Measurements from ENCODE around the gene TNNI3. TPM values are rescaled to one million over a fixed set of nuclear protein-coding genes. Genes with fewer than 3 reads are reported as not detected.
"Not testable (repeated sequence)": the region's sequence is repeated elsewhere in the genome, so short reads cannot be mapped to it uniquely, and the experiment has no call there.

Gene TNNI3
- total RNA-seq, 1 donor from 2014 or later, result 3.6 TPM

GRCh38 chr19:55173186-55173713, 15.7 kb upstream of the TNNI3 start:
- no peak for DNase-seq (ENCODE audit: low spot score)

GRCh38 chr19:55172741-55173140, 15.2 kb upstream of the TNNI3 start:
- DNase-seq (ENCODE audit: low spot score), result no peak

GRCh38 chr19:55172318-55172717, 14.8 kb upstream of the TNNI3 start:
- not testable (repeated sequence) for DNase-seq (ENCODE audit: low spot score)

GRCh38 chr19:55171440-55171839, 13.9 kb upstream of the TNNI3 start:
- no peak for DNase-seq (ENCODE audit: low spot score)

DNA sequence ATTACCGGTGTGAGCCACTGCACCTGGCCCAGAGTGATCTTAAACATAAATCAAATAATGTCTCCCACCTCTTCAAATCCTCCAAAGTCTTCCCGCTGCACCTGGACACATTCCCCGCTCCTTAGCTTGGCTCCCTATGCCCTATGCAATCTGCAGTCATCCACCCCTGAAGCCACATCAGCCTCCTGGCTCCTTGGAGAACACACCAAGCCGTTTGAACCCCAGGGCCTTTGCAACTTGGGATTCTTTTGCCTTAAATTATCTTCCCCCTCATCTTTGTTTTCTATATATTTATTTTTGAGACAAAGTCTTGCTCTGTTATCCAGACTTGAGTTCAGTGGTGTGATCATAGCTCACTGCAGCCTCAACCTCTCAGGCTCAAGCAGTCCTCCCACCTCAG, 11.6 kb upstream of the TNNI3 start:
- no peak for DNase-seq (ENCODE audit: low spot score)

DNA sequence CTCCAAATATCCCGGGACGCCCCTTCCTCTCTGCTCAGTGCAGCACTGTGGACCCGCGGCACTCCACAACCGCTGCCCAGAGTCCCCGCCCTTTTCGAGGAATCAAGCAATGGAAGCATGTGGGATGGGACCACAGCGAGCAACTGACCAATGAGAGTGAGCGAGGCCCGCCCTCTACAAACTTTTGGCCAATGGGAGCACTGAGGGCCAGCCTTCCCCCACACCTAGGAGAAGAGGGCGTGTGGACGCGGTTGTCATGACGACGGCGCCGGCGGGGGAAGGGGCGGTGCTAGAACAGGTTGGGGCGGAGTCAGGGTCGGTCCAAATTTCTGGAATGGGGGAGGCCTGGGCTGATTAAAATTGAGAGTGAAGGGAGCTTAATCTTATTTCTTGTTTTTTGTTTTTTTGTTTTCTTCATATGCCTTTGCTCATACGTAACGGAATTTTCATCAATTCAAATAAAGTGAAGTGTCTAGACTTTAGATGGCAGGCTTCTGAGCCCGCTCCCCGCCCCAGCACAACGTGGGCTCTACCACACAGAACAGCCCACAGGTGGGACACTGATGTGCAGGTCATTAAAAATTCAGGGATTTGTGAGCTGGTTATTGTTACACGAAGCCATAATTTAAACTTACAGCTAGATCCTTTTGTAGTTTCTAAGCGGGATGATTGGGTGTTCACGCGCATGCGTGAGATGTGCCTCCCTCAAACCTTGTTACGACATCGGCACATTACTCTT, 9.2 kb upstream of the TNNI3 start, which contains the start of gene DNAAF3:
Gene DNAAF3 (minus strand): TSS at position 84 of the 739 bp plus-strand sequence. CDS start 200 bp downstream, outside the sequence.
- peak; percentile 90 for DNase-seq (ENCODE audit: low spot score)

GRCh38 chr19:55165952-55166529, 8.5 kb upstream of the TNNI3 start:
- no peak for DNase-seq (ENCODE audit: low spot score)

GRCh38 chr19:55161571-55162322, 4.2 kb upstream of the TNNI3 start:
- DNase-seq (ENCODE audit: low spot score), result no peak

DNA sequence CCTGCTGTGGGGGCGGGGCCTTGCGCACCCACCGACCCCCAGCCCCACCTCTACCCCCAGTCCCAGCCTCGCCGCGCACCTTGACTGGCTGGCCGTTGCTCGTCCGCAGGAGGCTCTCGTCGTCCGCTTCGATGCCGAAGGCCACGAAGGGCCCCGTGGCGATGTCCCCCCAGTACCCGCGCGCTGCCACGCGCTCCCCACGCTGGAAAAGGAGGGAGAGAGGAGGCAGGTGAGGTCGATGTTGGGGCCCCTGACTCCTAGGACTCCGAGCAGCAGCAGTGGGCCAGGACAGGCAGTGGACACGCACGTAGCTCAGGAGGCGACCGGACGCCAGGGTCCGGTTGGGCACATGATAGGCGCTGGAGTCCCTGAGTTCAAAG, 3.4 kb upstream of the TNNI3 start:
- no peak for DNase-seq (ENCODE audit: low spot score)

DNA sequence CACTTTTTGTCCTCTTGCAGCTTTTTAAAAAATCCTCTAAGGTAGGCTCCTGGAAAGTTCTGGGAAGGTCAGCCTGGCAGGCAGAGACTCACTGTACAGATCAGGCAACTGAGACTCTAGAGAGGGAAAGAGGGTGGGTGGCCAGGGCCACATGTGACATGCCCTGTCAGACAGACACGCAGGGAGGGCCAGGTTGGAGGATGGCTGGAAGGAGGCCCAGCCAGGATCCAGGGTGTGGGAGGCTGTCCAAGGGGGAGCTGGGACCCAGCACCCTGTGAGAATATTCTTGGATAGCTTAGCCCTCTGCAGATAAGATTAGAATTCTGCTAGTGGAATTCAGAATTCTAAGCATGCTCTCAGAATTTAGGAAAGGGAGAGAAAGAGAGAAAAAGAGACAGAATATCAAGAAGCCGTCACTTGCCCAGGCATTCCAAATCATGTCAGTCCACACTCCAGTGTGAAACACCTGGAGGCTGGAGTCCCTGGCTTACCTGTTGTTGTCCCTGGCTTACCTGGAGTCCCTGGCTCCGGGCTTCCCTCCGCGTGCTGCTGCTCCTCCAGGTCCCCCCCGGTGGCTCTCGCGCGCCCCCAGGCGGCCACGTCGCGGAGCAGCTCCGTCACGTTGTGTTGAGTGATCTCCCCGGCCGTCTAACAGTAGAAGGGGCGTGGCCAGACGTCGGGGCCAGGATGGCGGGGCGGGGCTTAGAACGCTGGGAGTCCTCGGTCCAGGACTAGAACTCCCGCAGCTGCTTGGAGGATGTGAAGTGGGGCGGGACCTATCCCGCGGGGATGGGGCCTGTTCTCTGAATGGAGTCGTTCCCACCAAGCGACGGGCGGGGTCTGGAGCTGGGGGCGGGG, 2.8 kb upstream of the TNNI3 start:
- peak; percentile 66 for DNase-seq (ENCODE audit: low spot score)

- peak; percentile 78 for DNase-seq (ENCODE audit: low spot score)
These were observed 1.6 kb upstream of the TNNI3 start for GRCh38 chr19:55158848-55159749.

GRCh38 chr19:55158423-55158822, 891 bp upstream of the TNNI3 start:
- DNase-seq (ENCODE audit: low spot score), result no peak

DNA sequence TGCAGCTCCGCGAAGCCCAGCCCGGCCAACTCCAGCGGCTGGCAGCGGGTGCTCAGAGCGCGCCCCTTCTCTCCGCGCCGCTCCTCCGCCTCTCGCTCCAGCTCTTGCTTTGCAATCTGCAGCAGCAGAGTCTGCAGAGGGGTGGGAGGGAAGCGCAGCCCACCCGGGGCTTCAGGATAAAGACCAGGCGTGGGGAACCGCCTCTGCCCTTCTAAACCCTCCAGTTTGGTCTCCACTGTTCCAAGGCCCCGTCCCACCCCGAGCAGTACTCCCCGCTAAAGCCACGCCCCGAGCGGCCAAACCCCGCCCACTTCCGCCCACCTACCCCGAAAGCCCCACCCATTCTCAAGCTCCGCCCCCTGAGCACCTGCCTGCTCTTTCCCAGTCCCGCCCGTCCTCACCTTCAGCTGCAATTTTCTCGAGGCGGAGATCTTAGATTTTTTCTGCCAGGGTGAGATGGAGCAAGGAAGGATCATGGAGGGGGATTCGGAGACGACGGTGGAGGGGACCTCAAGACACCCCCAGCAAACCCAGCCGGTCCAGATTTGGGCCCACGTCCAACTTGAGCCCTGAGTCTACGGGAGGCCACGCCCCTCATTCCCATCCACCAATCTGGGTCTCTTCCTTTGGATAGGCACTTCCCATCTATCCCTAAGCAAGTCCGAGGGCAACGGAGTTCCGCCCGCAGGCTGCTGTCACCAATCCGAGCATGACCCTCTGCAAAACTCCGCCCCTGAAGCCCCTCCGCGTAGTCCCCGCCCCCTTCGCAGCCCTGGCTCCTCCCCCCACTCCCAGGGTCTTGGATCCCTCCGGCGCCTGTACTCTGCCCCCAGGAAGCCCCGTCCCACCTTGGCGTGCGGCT, 1.1 kb downstream of the TNNI3 start:
- no peak for DNase-seq (ENCODE audit: low spot score)

DNA sequence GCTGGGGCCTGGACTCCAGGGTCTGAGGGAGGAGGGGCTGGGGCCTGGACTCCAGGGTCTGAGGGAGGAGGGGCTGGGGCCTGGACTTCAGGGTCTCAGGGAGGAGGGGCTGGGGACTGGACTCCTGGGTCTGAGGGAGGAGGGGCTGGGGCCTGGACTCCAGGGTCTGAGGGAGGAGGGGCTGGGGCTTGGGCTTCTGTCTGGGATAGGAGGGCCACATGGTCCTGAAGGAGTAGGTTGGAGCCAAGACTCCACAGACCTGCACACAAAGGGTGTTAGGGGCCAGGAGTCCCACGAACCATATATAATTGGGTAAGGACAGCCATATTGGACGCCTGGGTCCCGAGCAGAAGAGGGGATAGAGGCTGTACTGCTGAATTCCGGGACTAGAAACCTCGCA, 1.7 kb downstream of the TNNI3 start:
- not testable (repeated sequence) for DNase-seq (ENCODE audit: low spot score)

DNA sequence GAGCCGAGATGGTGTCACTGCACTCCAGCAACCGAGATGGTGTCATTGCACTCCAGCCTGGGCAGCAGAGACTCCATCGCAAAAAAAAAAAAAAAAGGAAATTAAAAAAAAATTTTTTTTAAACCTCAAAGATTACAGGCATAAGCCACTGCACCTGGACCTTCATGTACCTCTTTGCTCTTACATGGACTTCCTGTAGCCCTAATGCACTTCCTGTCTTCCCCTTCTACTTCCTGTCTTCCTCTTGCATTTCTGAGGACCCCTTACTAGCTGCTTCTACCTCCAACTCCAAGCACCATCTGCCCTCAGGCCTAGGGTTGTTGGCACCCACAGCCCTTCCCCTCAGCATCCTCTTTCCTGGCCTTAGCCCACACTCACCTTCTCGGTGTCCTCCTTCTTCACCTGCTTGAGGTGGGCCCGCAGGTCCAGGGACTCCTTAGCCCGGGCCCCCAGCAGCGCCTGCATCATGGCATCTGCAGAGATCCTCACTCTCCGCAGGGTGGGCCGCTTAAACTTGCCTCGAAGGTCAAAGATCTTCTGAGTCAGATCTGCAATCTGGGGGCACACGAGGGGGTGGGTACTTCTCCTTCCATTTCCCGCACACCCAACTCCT, 3.8 kb downstream of the TNNI3 start:
- no peak for DNase-seq (ENCODE audit: low spot score)

- no peak for DNase-seq (ENCODE audit: low spot score)
These were observed 5.5 kb downstream of the TNNI3 start for GRCh38 chr19:55152017-55152416.

DNA sequence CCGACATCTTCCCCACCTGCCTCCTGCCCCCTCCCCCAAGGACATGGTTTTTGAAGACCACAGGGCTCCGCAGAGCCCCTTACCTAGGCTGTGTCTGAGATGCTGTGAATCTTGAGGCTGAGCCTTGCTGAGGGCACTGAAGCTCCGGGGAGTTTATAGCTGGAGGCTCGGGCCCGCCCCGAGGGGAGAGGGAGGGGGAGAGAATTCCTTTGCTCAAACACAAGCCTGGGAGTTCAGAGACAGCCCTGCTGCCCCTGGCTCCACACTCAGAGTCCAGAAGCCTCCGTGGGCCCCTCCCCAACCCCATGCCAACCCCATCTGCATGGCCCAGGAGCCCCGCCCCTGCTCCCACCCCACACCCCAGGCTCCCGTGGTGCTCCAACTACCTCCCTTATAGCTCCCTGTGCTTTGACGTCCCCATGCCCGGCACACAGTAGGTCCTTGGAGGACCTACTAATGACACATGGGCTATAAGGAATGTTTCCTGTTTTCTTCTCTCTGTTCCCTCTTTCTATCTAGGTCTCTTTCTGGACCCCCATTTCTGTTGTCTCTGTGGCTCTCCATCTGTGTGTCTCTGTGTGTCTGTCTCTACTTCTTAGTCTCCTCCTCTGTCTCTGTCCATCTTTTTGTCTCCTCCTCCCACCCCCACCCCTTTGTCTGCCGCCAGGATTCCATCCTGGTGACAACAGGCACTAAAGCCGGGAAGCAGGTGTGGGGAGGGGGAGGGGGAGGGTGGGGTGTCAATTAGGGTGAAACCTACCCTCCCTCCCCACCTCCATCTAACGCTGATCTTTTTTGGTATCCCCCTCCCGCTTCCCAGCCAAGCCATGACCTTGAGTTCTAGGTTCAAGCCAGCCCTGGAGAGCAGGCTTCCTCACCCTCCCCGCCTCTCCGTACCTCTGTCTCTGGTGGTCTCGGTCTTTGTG, 8.2 kb downstream of the TNNI3 start, which contains the start of gene TNNT1:
Gene TNNT1 (minus strand): TSS at position 129 of the 926 bp plus-strand sequence. CDS start 2,049 bp downstream, outside the sequence.
- DNase-seq (ENCODE audit: low spot score), result peak; percentile 80
